Duodenal mucosa (tissue), 2 donors: ENCODE measurements around the gene MYO15A.

ENCODE experiments used
- H3K27ac ChIP-seq: one replicate; pipeline ENCODE4 v1.7.0; 2013; ENCODE audit warnings: low read depth, low read length
- H3K27me3 ChIP-seq, 2 donors: one replicate each; pipeline ENCODE4 v1.7.0; 2013; ENCODE audit warnings: low read length in 2 of 2, control low read depth in 1 of 2; ENCODE audit not compliant: insufficient read depth in 2 of 2, control insufficient read depth in 1 of 2
- H3K36me3 ChIP-seq, 2 donors: one replicate each; pipeline ENCODE4 v1.7.0; 2013; ENCODE audit warnings: low read length in 2 of 2, control low read depth in 1 of 2; ENCODE audit not compliant: insufficient read depth in 2 of 2, control insufficient read depth in 1 of 2
- H3K4me1 ChIP-seq, 2 donors: one replicate each; pipeline ENCODE4 v1.7.0; 2013; ENCODE audit warnings: low read length in 2 of 2, control low read depth in 1 of 2; ENCODE audit not compliant: insufficient read depth in 2 of 2, control insufficient read depth in 1 of 2
- H3K4me3 ChIP-seq, 2 donors: one replicate each; pipeline ENCODE4 v1.7.0; 2013; ENCODE audit warnings: low read length in 2 of 2, low read depth in 1 of 2
- H3K9ac ChIP-seq, 2 donors: one replicate each; pipeline ENCODE4 v1.7.0; 2013; ENCODE audit warnings: low read length in 2 of 2, low read depth in 1 of 2
- H3K9me3 ChIP-seq, 2 donors: one replicate each; pipeline ENCODE4 v1.7.0; 2013; ENCODE audit warnings: low read length in 2 of 2, control low read depth in 1 of 2; ENCODE audit not compliant: control insufficient read depth in 1 of 2

Gene MYO15A

GRCh38 chr17:18155179-18155578 lies 46.6 kb downstream of the MYO15A start:
- no peaks in the 10 kb centered on the region for H3K9me3 ChIP-seq
- peaks cover 9 to 18% of the 10 kb centered on the region in 2 donors for H3K4me1 ChIP-seq
- no peak overlapping the region for H3K27ac ChIP-seq
- H3K4me3 ChIP-seq: no peak overlapping the region
- no peaks in the 10 kb centered on the region for H3K36me3 ChIP-seq
- no peaks in the 10 kb centered on the region for H3K27me3 ChIP-seq
- no peak overlapping the region for H3K9ac ChIP-seq

- H3K27ac ChIP-seq: no peak overlapping the region
- no peaks in the 10 kb centered on the region for H3K9me3 ChIP-seq
- no peak overlapping the region for H3K9ac ChIP-seq
- H3K4me3 ChIP-seq: no peak overlapping the region
- no peaks in the 10 kb centered on the region for H3K36me3 ChIP-seq
- no peaks in the 10 kb centered on the region for H3K27me3 ChIP-seq
- peaks cover 9 to 18% of the 10 kb centered on the region in 2 donors for H3K4me1 ChIP-seq
These were observed 47.8 kb downstream of the MYO15A start for GRCh38 chr17:18156171-18156975.

GRCh38 chr17:18156976-18157280 lies 48.4 kb downstream of the MYO15A start:
- Histone ChIP-seq H3K4me1 (peaks cover 9 to 18% of the 10 kb centered on the region in 2 donors), H3K9me3 (no peaks in the 10 kb centered on the region), H3K9ac (no peak overlapping the region), H3K27ac (no peak overlapping the region), H3K27me3 (no peaks in the 10 kb centered on the region), H3K36me3 (no peaks in the 10 kb centered on the region), H3K4me3 (no peak overlapping the region)

- peaks cover 9 to 18% of the 10 kb centered on the region in 2 donors for H3K4me1 ChIP-seq
- H3K4me3 ChIP-seq: no peak overlapping the region
- H3K27ac ChIP-seq: no peak overlapping the region
- H3K36me3 ChIP-seq: no peaks in the 10 kb centered on the region
- no peak overlapping the region for H3K9ac ChIP-seq
- no peaks in the 10 kb centered on the region for H3K27me3 ChIP-seq
- H3K9me3 ChIP-seq: no peaks in the 10 kb centered on the region
These were observed 48.9 kb downstream of the MYO15A start for GRCh38 chr17:18157354-18157985.

- Histone ChIP-seq H3K27me3 (no peaks in the 10 kb centered on the region), H3K4me3 (peak overlapping the region; percentile 65 to 77), H3K9ac (peak overlapping the region; percentile 62 to 69), H3K27ac (no peak overlapping the region), H3K9me3 (no peaks in the 10 kb centered on the region), H3K4me1 (peaks cover 9 to 12% of the 10 kb centered on the region in 2 donors), H3K36me3 (no peaks in the 10 kb centered on the region)
These were observed 49.6 kb downstream of the MYO15A start for GRCh38 chr17:18158022-18158600.

- no peaks in the 10 kb centered on the region for H3K36me3 ChIP-seq
- H3K27ac ChIP-seq: no peak overlapping the region
- no peak overlapping the region for H3K4me3 ChIP-seq
- H3K27me3 ChIP-seq: no peaks in the 10 kb centered on the region
- H3K9me3 ChIP-seq: no peaks in the 10 kb centered on the region
- H3K9ac ChIP-seq: no peak overlapping the region
- peaks cover 5 to 7% of the 10 kb centered on the region in 2 donors for H3K4me1 ChIP-seq
These were observed 51.1 kb downstream of the MYO15A start for GRCh38 chr17:18159551-18160120.

- Histone ChIP-seq H3K27me3 (no peaks in the 10 kb centered on the region), H3K4me1 (peaks cover 5 to 7% of the 10 kb centered on the region in 2 donors), H3K36me3 (no peaks in the 10 kb centered on the region), H3K4me3 (no peak overlapping the region), H3K9me3 (no peaks in the 10 kb centered on the region), H3K27ac (no peak overlapping the region), H3K9ac (no peak overlapping the region)
These were observed 51.7 kb downstream of the MYO15A start for GRCh38 chr17:18160128-18160856.

- Histone ChIP-seq H3K9me3 (no peaks in the 10 kb centered on the region), H3K36me3 (no peaks in the 10 kb centered on the region), H3K27ac (no peak overlapping the region), H3K9ac (no peak overlapping the region), H3K27me3 (no peaks in the 10 kb centered on the region), H3K4me1 (peaks cover 5 to 7% of the 10 kb centered on the region in 2 donors), H3K4me3 (no peak overlapping the region)
These were observed 52.9 kb downstream of the MYO15A start for GRCh38 chr17:18161207-18162145.

GRCh38 chr17:18163547-18163946 lies 55.0 kb downstream of the MYO15A start:
- no peak overlapping the region for H3K4me3 ChIP-seq

More at GRCh38 chr17:18163547-18163946, 55.0 kb downstream of the MYO15A start:
- Histone ChIP-seq H3K27ac (no peak overlapping the region), H3K9ac (no peak overlapping the region), H3K36me3 (no peaks in the 10 kb centered on the region), H3K27me3 (no peaks in the 10 kb centered on the region), H3K4me1 (peaks cover 3 to 4% of the 10 kb centered on the region in 2 donors), H3K9me3 (peaks cover 0 to 7% of the 10 kb centered on the region in 2 donors)
